Measurements from ENCODE around the gene HOXA13. TPM values are rescaled to one million over a fixed set of nuclear protein-coding genes. Genes with fewer than 3 reads are reported as not detected.

HOXA13 gene
- total RNA-seq, 1 donor from 2014 or later = not detected

DNA sequence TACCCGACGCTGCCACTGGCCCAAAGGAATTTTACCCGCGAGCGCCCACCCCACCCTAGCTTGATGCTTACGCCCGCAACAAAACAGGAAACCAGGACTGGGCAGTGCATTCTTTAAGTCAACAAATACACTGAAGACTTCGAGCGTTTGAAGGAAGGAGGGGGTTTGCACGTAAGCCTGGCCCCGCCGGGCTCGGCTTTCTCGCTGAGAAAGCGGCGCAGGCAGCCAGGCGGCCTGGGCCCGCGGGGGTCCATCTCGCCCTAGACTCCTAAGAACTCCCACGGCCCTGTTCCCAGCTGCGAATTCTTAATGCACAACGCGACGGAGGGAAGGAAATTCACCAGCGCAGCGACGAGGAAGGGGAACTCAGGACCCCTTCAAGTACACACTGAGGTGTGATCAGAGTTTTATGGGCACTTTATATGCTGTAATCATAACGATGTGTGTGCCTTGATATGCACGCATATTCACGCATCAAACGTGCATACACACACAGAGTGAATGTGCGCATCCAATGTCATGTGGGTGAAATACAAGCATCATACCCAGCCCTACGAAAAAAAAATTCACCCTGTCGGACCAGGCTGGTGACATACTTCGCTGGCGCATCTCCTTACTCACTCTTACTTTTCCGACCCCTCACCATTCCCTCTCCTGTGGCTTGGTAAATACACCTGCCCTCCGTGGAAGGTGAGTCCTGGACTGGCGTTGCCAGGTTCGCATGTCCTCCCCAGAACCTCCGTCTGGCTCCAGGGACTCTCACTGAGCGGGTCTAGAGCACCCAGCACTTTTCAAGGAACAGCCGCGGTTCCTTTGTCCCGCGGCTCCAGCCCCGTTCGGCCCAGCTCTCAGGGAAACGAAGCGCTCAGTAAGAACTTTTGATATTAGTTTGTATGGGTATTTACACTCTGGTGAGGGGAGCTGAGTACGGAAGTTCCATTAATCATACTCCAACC is 5.7 kb upstream of the HOXA13 start:
- Mint-ChIP-seq H3K4me3 (peak overlapping the region; percentile 25), H3K9me3 (no peaks in the 10 kb centered on the region), H3K4me1 (peaks cover 4% of the 10 kb centered on the region), H3K27ac (ENCODE audit: unreplicated experiment) (no peak overlapping the region), H3K27me3 (ENCODE audit: low read depth) (peaks cover 100% of the 10 kb centered on the region), H3K36me3 (ENCODE audit: low read depth) (peaks cover 4% of the 10 kb centered on the region)
- DNase-seq (ENCODE audit: low read depth, low spot score) = no peak
- TF ChIP-seq, protein P1, sequence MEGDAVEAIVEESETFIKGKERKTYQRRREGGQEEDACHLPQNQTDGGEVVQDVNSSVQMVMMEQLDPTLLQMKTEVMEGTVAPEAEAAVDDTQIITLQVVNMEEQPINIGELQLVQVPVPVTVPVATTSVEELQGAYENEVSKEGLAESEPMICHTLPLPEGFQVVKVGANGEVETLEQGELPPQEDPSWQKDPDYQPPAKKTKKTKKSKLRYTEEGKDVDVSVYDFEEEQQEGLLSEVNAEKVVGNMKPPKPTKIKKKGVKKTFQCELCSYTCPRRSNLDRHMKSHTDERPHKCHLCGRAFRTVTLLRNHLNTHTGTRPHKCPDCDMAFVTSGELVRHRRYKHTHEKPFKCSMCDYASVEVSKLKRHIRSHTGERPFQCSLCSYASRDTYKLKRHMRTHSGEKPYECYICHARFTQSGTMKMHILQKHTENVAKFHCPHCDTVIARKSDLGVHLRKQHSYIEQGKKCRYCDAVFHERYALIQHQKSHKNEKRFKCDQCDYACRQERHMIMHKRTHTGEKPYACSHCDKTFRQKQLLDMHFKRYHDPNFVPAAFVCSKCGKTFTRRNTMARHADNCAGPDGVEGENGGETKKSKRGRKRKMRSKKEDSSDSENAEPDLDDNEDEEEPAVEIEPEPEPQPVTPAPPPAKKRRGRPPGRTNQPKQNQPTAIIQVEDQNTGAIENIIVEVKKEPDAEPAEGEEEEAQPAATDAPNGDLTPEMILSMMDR (conservative IDR thresholded peaks at IDR 0.05) = no peak

DNA sequence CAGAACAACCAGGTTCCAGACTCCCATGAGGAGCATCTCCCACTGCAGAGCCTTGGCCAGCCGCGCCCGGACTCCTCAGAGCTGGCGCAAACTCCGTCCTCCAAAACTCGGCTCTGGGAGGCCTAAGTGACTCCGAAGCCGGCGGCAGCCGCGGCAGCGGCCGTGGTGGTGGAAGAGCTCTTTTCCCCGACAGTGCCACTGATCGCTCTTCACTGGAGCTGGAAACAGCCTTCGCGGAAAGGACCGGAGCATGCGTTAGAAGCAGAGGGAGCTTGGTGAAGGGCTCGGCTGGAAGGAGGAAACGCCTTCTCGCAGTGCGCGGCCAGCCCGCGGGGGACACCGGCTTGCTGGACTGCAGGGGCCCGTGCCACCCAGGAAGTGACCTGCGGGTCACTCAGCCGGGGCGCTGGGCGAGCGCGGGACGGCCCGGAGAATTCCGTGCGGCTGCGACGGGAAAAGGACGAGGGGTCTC is 5.0 kb upstream of the HOXA13 start:
- Mint-ChIP-seq H3K4me3 (no peak overlapping the region), H3K36me3 (ENCODE audit: low read depth) (peaks cover 4% of the 10 kb centered on the region), H3K27ac (ENCODE audit: unreplicated experiment) (no peak overlapping the region), H3K27me3 (ENCODE audit: low read depth) (peaks cover 99% of the 10 kb centered on the region), H3K4me1 (peaks cover 7% of the 10 kb centered on the region), H3K9me3 (no peaks in the 10 kb centered on the region)
- TF ChIP-seq, protein P1 (conservative IDR thresholded peaks at IDR 0.05) = no peak
- DNase-seq (ENCODE audit: low read depth, low spot score) = no peak

DNA sequence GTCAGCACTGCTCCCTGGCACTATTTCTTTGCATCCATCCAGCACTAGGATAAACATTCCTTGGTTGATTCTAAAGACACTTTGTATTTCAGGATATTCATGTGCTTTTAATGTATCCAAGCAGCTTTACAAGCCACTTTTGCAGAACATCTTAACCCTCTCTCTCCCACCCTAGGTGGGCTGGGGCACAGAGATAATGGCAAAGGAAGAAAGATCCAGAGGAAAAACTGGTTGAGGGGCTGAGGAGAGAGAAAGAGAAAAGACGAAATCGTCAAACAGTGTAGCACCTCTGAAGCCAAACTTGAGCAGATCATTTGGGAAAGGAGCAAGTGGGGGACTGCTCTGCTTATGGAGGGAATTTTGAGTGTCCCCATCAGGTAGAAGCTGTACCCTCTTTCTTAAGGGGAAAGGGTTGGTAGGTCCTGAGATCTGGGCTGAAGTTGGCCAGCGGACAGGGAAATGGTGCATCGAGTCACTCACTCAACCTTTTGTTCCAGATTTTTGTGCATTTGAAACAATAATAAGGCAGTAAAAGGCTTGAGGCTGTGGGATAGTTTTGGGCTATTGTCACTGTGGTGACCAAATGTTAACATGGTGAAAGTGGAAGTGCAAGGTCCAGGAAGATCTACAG is 4.2 kb upstream of the HOXA13 start:
- H3K4me3 Mint-ChIP-seq = peak overlapping the region; percentile 8
- H3K9me3 Mint-ChIP-seq = no peaks in the 10 kb centered on the region
- TF ChIP-seq, protein P1 (conservative IDR thresholded peaks at IDR 0.05) = no peak
- no peak for DNase-seq (ENCODE audit: low read depth, low spot score)
- H3K27ac Mint-ChIP-seq (ENCODE audit: unreplicated experiment) = no peak overlapping the region
- H3K27me3 Mint-ChIP-seq (ENCODE audit: low read depth) = peaks cover 95% of the 10 kb centered on the region
- H3K36me3 Mint-ChIP-seq (ENCODE audit: low read depth) = peaks cover 4% of the 10 kb centered on the region
- peaks cover 7% of the 10 kb centered on the region for H3K4me1 Mint-ChIP-seq

DNA sequence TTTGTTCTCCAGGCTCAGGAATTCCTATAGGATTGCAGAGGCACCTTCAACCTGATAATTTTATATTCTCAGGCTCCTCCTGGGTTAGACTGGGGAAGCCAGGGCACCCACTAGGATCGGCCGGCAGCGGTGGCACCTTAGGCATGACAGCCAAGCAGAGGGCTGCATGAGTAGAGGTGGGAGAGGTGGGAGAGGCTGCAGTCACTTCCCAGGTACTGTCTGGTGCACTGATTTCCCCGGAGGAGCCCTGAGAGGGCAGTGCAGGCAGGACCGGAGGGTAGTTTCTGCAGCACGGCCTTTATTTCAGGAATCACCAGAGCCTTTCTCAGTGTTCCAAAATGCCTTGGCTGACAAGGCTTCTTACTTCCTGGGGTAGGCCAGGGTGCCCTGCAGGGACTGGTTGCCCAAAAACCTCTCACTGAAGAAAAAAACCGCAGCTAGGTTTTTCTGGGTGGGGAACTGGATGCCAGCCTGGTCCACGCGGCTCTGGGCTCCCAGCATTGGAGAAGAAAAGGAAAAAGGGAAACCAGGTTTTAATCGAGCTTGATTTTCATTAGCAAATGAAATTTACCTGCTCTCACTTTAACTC is 3.6 kb upstream of the HOXA13 start:
- TF ChIP-seq, protein P1 (conservative IDR thresholded peaks at IDR 0.05) = no peak
- Mint-ChIP-seq H3K9me3 (no peaks in the 10 kb centered on the region), H3K27me3 (ENCODE audit: low read depth) (peaks cover 95% of the 10 kb centered on the region), H3K4me1 (peaks cover 7% of the 10 kb centered on the region), H3K4me3 (peak overlapping the region; percentile 12), H3K27ac (ENCODE audit: unreplicated experiment) (no peak overlapping the region), H3K36me3 (ENCODE audit: low read depth) (peaks cover 4% of the 10 kb centered on the region)
- DNase-seq (ENCODE audit: low read depth, low spot score) = no peak

DNA sequence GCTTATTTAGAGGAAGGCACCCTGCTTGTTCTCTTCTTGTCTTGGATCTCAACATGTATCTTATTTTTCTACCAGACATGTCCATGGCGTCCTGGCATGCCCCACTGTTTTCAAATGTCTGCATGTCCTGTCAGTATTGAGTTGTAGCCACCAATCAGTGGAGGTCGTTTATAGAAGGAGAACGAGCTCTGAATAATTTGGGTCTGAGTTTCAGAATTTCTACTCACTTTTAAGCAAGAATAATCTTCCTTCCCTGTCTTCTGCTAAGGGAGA is 2.9 kb upstream of the HOXA13 start:
- Mint-ChIP-seq H3K4me1 (peaks cover 7% of the 10 kb centered on the region), H3K36me3 (ENCODE audit: low read depth) (peaks cover 4% of the 10 kb centered on the region), H3K27ac (ENCODE audit: unreplicated experiment) (no peak overlapping the region), H3K9me3 (no peaks in the 10 kb centered on the region), H3K27me3 (ENCODE audit: low read depth) (peaks cover 95% of the 10 kb centered on the region), H3K4me3 (peak overlapping the region; percentile 12)
- DNase-seq (ENCODE audit: low read depth, low spot score) = no peak
- TF ChIP-seq, protein P1 (conservative IDR thresholded peaks at IDR 0.05) = no peak
